Umbilical cord (tissue), 2 donors: Measurements from ENCODE around the gene STAT6. TPM values are rescaled to one million over a fixed set of nuclear protein-coding genes. Genes with fewer than 3 reads are reported as not detected.
"Not testable (repeated sequence)": the region's sequence is repeated elsewhere in the genome, so short reads cannot be mapped to it uniquely, and the experiment has no call there.

Experiments
- DNase-seq: peaks from one replicate; pipeline ENCODE4 v3.0.0-alpha.2; 2015; ENCODE audit warnings: low spot score
- total RNA-seq: library from RNA; depleted of rRNA; stranded (reverse); fragments of >200 nt; gene quantifications from one replicate; pipeline ENCODE4 v1.2.3, GENCODE V29; 2014; ENCODE audit warnings: low replicate concordance; ENCODE audit not compliant: insufficient read depth

The STAT6 gene
- total RNA-seq, 1 donor from 2014 or later, result 83.8 TPM

GRCh38 chr12:57089271-57090245 lies 21.6 kb downstream of the STAT6 start:
- DNase-seq, result peak; percentile 93

GRCh38 chr12:57088354-57089270 lies 22.6 kb downstream of the STAT6 start, which contains the start of gene NAB2:
Gene NAB2, plus strand, starts transcription at chr12:57089114. Its CDS starts 158 bp downstream, at chr12:57089272.
- peak; percentile 98 for DNase-seq

- DNase-seq, result peak; percentile 99
Observed at GRCh38 chr12:57087691-57088353, 23.3 kb downstream of the STAT6 start.

- peak; percentile 94 for DNase-seq
Observed at GRCh38 chr12:57087010-57087690, 24.0 kb downstream of the STAT6 start.

GRCh38 chr12:57086493-57087009 lies 24.6 kb downstream of the STAT6 start:
- peak; percentile 92 for DNase-seq

GRCh38 chr12:57085999-57086492 lies 25.1 kb downstream of the STAT6 start:
- DNase-seq, result peak; percentile 85

- no peak for DNase-seq
Observed at GRCh38 chr12:57080855-57081254, 30.3 kb downstream of the STAT6 start.

- DNase-seq, result no peak
Observed at GRCh38 chr12:57079821-57080220, 31.3 kb downstream of the STAT6 start.

- DNase-seq, result peak; percentile 100
Observed at GRCh38 chr12:57078519-57079404, 32.4 kb downstream of the STAT6 start, which contains the start of gene NEMP1. Gene NEMP1, minus strand, starts transcription at chr12:57078791. Its CDS starts 46 bp downstream, at chr12:57078745.

- DNase-seq, result not testable (repeated sequence)
Observed at GRCh38 chr12:57073566-57074450, 37.4 kb downstream of the STAT6 start.

- no peak for DNase-seq
Observed at GRCh38 chr12:57072661-57073060, 38.5 kb downstream of the STAT6 start.

- DNase-seq, result peak; percentile 90
Observed at GRCh38 chr12:57069523-57069922, 41.6 kb downstream of the STAT6 start.

- no peak for DNase-seq
Observed at GRCh38 chr12:57066245-57066644, 44.9 kb downstream of the STAT6 start.

GRCh38 chr12:57063991-57064685 lies 47.0 kb downstream of the STAT6 start:
- no peak for DNase-seq

GRCh38 chr12:57058454-57058853 lies 52.7 kb downstream of the STAT6 start:
- DNase-seq, result no peak

- DNase-seq, result no peak
Observed at GRCh38 chr12:57057067-57057751, 54.0 kb downstream of the STAT6 start.

- DNase-seq, result no peak
Observed at GRCh38 chr12:57055824-57056223, 55.3 kb downstream of the STAT6 start.
